ENCODE measurements around the gene RHBDL2.
"Not testable (repeated sequence)": the region's sequence is repeated elsewhere in the genome, so short reads cannot be mapped to it uniquely, and the experiment has no call there.

The RHBDL2 gene

GRCh38 chr1:38881487-38881886 is 60.1 kb downstream of the RHBDL2 start, which contains the start of gene GJA9:
Gene GJA9 (minus strand): TSS chr1:38881587. CDS start chr1:38876098, 5,489 bp downstream.
- no peak for DNase-seq (ENCODE audit: low read depth in 2 of 2)

- DNase-seq (ENCODE audit: low read depth in 2 of 2) = no peak
Observed at GRCh38 chr1:38875811-38876210, 65.8 kb downstream of the RHBDL2 start.

DNA sequence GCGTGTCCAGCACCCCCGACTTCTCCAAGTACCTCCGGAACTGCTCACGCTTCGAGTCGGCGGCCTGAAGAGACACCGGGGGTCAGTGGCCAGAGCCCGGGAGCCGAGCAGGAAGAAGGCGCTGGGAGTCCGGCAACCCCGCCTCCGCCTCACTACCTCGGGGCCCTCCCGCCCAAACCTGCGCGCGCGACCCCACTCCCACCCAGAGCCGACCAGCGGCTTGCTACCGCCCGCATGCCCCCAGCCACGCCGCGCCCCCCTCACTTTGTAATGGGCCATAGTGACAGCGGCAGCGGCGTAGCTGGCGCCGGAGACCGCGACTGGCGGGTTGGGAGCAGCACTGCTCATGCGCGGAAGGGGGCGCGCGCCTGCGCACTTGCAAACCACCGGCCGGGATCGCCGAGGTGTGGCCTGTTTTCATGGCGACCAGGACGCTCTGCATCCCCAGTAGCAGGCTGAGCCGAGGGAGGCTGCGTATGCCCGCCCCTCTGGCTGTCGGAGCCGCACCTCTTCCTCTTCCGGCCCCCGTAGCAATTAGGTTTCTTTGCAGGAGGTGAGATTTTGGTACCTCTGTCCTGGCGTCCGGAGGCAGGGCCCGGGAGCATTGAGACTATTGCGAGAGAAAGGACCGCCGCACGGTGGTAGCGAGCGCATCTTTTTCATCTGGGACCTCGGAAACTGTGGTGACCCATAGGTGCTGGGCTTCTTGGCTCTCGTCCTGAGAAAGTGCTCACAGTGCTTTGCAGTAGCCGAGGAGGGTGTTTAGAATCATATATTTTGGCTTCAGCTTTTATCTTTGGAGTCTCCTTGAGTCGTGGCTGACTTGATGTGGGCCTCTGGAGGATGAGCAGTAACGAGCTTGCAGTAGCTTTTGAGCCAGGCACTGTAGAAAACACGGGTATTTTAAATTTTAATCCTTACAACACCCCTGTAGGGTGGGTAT is 68.3 kb downstream of the RHBDL2 start, which contains the start of gene MYCBP:
Gene MYCBP, minus strand, starts transcription at position 322 of the 943 bp plus-strand sequence. Its CDS starts 43 bp downstream, at position 279.
- DNase-seq (ENCODE audit: low read depth in 2 of 2) = peak; percentile 92 to 95

DNA sequence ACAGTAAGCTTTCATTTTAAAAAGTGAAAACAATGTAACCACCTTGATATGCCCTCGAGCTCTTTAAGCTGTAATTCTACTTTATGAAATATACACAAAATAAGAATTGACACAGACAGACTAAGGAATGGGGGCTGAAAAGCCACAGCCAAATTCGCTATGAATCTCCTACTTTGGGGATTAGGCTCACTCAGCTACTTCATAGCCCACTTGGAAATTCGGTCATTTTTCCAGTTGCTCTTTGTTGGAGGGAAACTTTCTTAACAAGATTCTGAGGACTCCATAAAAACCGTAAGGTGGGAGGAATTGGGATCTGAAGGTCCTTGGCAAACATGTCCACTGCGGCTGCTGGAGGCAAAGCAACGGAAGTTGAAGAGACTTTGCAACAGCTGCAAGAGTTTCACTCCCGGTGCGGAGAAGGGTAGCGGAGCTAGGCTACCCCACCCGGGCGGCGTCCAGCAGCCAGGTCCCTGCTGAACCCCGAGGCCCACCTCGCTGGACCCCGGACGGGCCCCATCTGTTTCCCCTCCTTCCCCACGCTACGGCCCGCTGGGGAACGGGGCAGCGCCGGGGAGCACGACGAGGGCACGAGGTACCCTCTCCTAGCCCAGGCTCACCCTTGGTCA is 69.1 kb downstream of the RHBDL2 start:
- DNase-seq (ENCODE audit: low read depth in 2 of 2) = peak in 1 of 2 donors; percentile 10

DNA sequence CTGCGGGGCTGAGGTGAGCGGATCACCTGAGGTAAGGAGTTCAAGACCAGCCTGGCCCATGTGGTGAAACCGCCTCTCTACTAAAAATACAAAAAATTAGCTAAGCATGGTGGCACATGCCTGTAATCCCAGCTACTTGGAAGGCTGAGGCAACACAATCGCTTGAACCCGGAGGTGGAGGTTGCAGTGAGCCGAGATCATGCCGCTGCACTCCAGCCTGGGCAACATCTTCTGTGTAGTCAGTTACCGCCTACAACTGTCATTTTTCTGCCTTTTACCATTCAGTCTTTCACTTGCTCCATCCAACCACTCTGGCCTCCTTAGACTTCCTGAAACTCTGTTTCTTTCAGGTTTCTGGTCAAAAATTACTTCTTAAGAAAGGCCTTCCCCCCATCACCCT is 70.6 kb downstream of the RHBDL2 start:
- DNase-seq (ENCODE audit: low read depth in 2 of 2) = no peak

- DNase-seq (ENCODE audit: low read depth in 2 of 2) = no peak
Observed at GRCh38 chr1:38867208-38867607, 74.4 kb downstream of the RHBDL2 start.

DNA sequence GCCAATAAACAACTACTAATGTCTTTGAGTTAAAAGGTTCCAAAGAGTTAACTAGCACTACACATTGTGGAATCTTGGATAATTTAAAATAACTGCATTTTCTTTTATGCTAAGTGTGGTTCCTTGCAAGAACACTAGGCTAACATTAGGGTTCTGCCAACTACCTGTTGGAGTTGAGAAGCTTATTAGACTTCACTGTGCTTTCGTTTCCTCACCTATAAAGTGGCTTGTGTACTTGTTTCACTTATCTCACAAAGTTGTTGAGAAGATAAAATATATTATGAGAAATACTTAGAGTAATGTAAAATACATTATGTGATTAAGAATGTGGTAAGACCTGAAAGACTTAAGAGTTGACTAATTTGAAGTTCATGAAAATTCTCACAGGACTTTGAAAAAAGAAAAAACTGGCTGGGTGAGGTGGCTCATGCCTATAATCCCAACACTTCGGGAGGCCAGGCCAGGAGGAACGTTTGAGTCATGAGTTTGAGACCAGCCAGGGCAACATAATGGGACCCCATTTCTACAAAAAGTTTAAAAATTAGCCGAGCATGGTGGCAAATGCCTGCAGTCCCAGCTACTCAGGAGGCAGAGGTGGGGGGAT is 76.4 kb downstream of the RHBDL2 start:
- DNase-seq (ENCODE audit: low read depth in 2 of 2) = no peak

DNA sequence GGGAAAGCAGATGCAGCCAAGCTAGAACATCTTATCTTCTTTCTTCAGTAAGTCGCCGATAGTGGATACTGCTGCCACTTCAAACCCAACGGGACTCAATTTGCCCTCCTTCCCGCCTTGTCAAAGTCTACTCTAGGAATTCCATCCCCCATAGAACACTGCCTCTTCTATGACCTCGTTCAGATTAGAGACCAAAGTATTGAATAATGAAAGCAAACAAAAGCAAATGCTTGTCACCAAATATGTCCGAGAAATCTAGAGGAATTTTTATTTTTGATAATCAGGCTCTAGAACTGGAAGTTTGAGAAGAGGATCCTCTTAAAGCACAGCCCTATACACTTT is 81.2 kb downstream of the RHBDL2 start:
- DNase-seq (ENCODE audit: low read depth in 2 of 2) = no peak

GRCh38 chr1:38859561-38860453 is 81.8 kb downstream of the RHBDL2 start, which contains the start of gene RRAGC:
Gene RRAGC (minus strand): TSS chr1:38859772. CDS start chr1:38859646, 126 bp downstream.
- peak; percentile 95 to 96 for DNase-seq (ENCODE audit: low read depth in 2 of 2)

- DNase-seq (ENCODE audit: low read depth in 2 of 2) = peak in 1 of 2 donors; percentile 34
Observed at GRCh38 chr1:38858833-38859560, 82.6 kb downstream of the RHBDL2 start.

- DNase-seq (ENCODE audit: low read depth in 2 of 2) = no peak
Observed at GRCh38 chr1:38852780-38853179, 88.8 kb downstream of the RHBDL2 start.

GRCh38 chr1:38848071-38848470 is 93.6 kb downstream of the RHBDL2 start:
- no peak for DNase-seq (ENCODE audit: low read depth in 2 of 2)

GRCh38 chr1:38846210-38846609 is 95.4 kb downstream of the RHBDL2 start:
- no peak for DNase-seq (ENCODE audit: low read depth in 2 of 2)

DNA sequence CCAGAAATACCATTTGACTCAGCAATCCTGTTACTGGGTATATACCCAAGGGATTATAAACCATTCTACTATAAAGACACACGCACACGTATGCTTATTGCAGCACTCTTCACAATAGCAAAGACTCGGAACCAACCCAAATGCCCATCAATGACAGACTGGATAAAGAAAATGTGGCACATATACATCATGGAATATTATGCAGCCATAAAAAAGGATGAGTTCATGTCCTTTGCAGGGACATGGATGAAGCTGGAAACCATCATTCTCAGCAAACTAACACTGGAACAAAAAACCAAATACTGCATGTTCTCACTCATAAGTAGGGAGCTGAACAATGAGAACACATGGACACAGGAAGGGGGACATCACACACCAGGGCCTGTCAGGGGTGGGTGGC is 96.5 kb downstream of the RHBDL2 start:
- DNase-seq (ENCODE audit: low read depth in 2 of 2) = not testable (repeated sequence)

GRCh38 chr1:38840281-38840680 is 101.3 kb downstream of the RHBDL2 start:
- DNase-seq (ENCODE audit: low read depth in 2 of 2) = no peak

GRCh38 chr1:38839363-38839762 is 102.3 kb downstream of the RHBDL2 start:
- no peak for DNase-seq (ENCODE audit: low read depth in 2 of 2)

DNA sequence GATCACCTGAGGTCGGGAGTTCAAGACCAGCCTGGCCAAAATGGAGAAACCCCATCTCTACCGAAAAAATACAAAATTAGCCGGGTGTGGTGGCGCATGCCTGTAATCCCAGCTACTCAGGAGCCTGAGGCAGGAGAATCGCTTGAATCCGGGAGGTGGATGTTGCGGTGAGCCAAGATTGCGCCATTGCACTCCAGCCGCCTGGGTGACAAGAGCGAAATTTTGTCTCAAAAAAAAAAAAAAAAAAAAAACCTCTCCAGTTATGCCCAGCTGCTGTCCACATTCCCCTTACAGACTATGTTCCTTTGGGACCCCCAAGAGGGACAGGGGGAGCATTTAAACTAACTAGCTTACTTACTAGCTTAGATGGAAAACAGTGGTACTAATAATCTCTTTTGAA is 105.3 kb downstream of the RHBDL2 start:
- DNase-seq (ENCODE audit: low read depth in 2 of 2) = not testable (repeated sequence)
